Panc1 (cell line): Measurements from ENCODE around the gene ANKEF1. TPM values are rescaled to one million over a fixed set of nuclear protein-coding genes. Genes with fewer than 3 reads are reported as not detected.

Experiments used
- ATAC-seq: fragments of 200-7000 bp; cut with Tn5 transposase; 2 replicates; pipeline ENCODE4 v1.9.1; 2020; ENCODE audit warnings: mild to moderate bottlenecking, moderate library complexity
- BruUV-seq: library from RNA; stranded (reverse); fragments of 400-500 nt; replicated peaks from 2 replicates; lab custom pipeline; 2021; lab: Mats Ljungman, UMichigan
- CTCF ChIA-PET: fragments of 300-600 bp; sonication (Branson Sonifier 250); formaldehyde crosslinking; loops from one replicate; lab custom pipeline; 2022; ENCODE audit warnings: antibody characterized with exemption; lab: Charles Lee
- POLR2A ChIA-PET: fragments of 300-600 bp; sonication (Branson Sonifier 250); formaldehyde crosslinking; loops from one replicate; lab custom pipeline; 2022; ENCODE audit warnings: antibody characterized with exemption; lab: Charles Lee
- DNase-seq: peaks from one replicate; pipeline ENCODE4 v3.0.0-alpha.2; 2010; ENCODE audit warnings: low read depth, low spot score
- H3K27ac ChIP-seq: 2 replicates; pipeline ENCODE4 v1.5.1; 2011; ENCODE audit warnings: mild to moderate bottlenecking, low read length, inconsistent platforms
- H3K27me3 ChIP-seq: fragments of 200-500 bp; sonication (Bioruptor generic); 2 replicates; pipeline ENCODE4 v1.6.0; 2014; ENCODE audit warnings: low read length, inconsistent platforms; ENCODE audit not compliant: control insufficient read depth, insufficient read depth
- H3K36me3 ChIP-seq: fragments of 200-500 bp; sonication (Bioruptor generic); 2 replicates; pipeline ENCODE4 v1.5.1; 2014; ENCODE audit warnings: inconsistent platforms, mild to moderate bottlenecking, low read length, moderate library complexity; ENCODE audit not compliant: control insufficient read depth, insufficient read depth
- H3K4me1 ChIP-seq: 2 replicates; pipeline ENCODE4 v1.5.1; 2011; ENCODE audit warnings: inconsistent platforms, mild to moderate bottlenecking, low read length, moderate library complexity; ENCODE audit not compliant: control insufficient read depth, insufficient read depth
- H3K4me3 ChIP-seq, 2 experiments: 2 replicates each; pipeline ENCODE4 v1.5.1; 2011 to 2012; ENCODE audit warnings: low read depth in 2 of 2, low read length in 2 of 2, mild to moderate bottlenecking in 2 of 2, inconsistent platforms in 1 of 2, moderate library complexity in 1 of 2
- H3K9me3 ChIP-seq: fragments of 200-500 bp; sonication (Bioruptor generic); 2 replicates; pipeline ENCODE4 v1.5.1; 2014; ENCODE audit warnings: low read depth, mild to moderate bottlenecking, inconsistent platforms, low read length, moderate library complexity; ENCODE audit not compliant: control insufficient read depth, insufficient read depth
- POLR2AphosphoS5 ChIP-seq: IDR thresholded peaks from 2 replicates; pipeline ENCODE4 v1.6.1; 2012; ENCODE audit warnings: mild to moderate bottlenecking, low read depth, low read length, moderate library complexity
- SIN3A ChIP-seq: IDR thresholded peaks from 2 replicates; pipeline ENCODE4 v1.6.1; 2012; ENCODE audit warnings: low read depth, mild to moderate bottlenecking, low read length, moderate library complexity, borderline replicate concordance; ENCODE audit not compliant: insufficient read depth
- TCF7L2 ChIP-seq: IDR thresholded peaks from 2 replicates; pipeline ENCODE4 v1.6.1; 2011; ENCODE audit warnings: mild to moderate bottlenecking, low read depth, low read length, inconsistent platforms
- in situ Hi-C: cut with HindIII; loops from 2 replicates; pipeline ENCODE4 v1.10.0; 2016; ENCODE audit warnings: low sequenced_read_pairs, low pct_unique_long_range_greater_than_20kb
- intact Hi-C: fragments of 100-400 bp; cut with micrococcal nuclease; formaldehyde crosslinking; loops from one replicate; pipeline ENCODE4 v1.10.0; 2022; ENCODE audit not compliant: unreplicated experiment
- total RNA-seq: library from RNA; stranded (reverse); gene quantifications from one replicate; pipeline ENCODE4 v1.2.1, GENCODE V29; 2021; ENCODE audit not compliant: unreplicated experiment
- TF ChIP-seq, protein P1 (sequence below), 2 experiments: IDR thresholded peaks; 2 replicates each; pipeline ENCODE4 v1.6.1; 2011 to 2012; ENCODE audit warnings: low read depth in 2 of 2, control low read depth in 1 of 2, low read length in 1 of 2, mild to moderate bottlenecking in 1 of 2, moderate library complexity in 1 of 2; ENCODE audit not compliant: insufficient read depth in 1 of 2
- TF ChIP-seq, protein P2 (sequence below): fragments of 450-650 bp; IDR thresholded peaks from 2 replicates; pipeline ENCODE4 v1.5.1; 2017; ENCODE audit warnings: mild to moderate bottlenecking

ANKEF1 gene
- total RNA-seq, 1 experiment from 2014 or later, result 6.3 TPM

DNA sequence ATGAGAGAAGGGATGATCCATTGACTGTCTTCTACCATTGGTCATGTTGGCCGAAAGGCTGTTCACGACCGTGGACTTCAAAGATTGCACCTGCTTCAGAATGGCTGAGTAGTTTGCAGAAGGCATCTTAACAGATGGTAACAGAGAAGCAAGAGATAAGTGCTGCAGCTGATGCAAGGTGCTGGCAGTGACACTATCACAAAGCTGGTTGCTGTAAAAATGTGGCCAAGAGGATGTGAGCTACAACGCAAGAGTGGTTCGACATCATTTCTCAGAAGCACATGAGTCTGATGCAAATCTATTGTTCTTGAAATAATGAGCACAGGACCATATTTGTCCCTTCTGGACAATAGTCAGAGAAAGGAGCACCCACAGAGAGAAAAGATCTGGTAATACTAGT lies 27.0 kb upstream of the ANKEF1 start:
- H3K36me3 ChIP-seq, result no peaks in the 10 kb centered on the region
- H3K27ac ChIP-seq, result no peak overlapping the region
- no peak overlapping the region for H3K4me3 ChIP-seq
- DNase-seq (no peak), ATAC-seq (no peak)
- H3K9me3 ChIP-seq, result no peaks in the 10 kb centered on the region
- BruUV-seq, result no TSS peak
- CTCF ChIA-PET, result no interaction called here
- H3K4me1 ChIP-seq, result no peaks in the 10 kb centered on the region
- in situ Hi-C loops (no loop called here), intact Hi-C loops (no loop called here)
- POLR2A ChIA-PET, result no interaction called here
- H3K27me3 ChIP-seq, result no peaks in the 10 kb centered on the region
- no peak for TF ChIP-seq TCF7L2
- TF ChIP-seq, protein P1, sequence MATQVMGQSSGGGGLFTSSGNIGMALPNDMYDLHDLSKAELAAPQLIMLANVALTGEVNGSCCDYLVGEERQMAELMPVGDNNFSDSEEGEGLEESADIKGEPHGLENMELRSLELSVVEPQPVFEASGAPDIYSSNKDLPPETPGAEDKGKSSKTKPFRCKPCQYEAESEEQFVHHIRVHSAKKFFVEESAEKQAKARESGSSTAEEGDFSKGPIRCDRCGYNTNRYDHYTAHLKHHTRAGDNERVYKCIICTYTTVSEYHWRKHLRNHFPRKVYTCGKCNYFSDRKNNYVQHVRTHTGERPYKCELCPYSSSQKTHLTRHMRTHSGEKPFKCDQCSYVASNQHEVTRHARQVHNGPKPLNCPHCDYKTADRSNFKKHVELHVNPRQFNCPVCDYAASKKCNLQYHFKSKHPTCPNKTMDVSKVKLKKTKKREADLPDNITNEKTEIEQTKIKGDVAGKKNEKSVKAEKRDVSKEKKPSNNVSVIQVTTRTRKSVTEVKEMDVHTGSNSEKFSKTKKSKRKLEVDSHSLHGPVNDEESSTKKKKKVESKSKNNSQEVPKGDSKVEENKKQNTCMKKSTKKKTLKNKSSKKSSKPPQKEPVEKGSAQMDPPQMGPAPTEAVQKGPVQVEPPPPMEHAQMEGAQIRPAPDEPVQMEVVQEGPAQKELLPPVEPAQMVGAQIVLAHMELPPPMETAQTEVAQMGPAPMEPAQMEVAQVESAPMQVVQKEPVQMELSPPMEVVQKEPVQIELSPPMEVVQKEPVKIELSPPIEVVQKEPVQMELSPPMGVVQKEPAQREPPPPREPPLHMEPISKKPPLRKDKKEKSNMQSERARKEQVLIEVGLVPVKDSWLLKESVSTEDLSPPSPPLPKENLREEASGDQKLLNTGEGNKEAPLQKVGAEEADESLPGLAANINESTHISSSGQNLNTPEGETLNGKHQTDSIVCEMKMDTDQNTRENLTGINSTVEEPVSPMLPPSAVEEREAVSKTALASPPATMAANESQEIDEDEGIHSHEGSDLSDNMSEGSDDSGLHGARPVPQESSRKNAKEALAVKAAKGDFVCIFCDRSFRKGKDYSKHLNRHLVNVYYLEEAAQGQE (IDR thresholded peaks at IDR 0.05; ENCODE audit: insufficient read depth in 1 of 2, low read depth in 2 of 2, low read length in 1 of 2), result no peak
- TF ChIP-seq, protein P2, sequence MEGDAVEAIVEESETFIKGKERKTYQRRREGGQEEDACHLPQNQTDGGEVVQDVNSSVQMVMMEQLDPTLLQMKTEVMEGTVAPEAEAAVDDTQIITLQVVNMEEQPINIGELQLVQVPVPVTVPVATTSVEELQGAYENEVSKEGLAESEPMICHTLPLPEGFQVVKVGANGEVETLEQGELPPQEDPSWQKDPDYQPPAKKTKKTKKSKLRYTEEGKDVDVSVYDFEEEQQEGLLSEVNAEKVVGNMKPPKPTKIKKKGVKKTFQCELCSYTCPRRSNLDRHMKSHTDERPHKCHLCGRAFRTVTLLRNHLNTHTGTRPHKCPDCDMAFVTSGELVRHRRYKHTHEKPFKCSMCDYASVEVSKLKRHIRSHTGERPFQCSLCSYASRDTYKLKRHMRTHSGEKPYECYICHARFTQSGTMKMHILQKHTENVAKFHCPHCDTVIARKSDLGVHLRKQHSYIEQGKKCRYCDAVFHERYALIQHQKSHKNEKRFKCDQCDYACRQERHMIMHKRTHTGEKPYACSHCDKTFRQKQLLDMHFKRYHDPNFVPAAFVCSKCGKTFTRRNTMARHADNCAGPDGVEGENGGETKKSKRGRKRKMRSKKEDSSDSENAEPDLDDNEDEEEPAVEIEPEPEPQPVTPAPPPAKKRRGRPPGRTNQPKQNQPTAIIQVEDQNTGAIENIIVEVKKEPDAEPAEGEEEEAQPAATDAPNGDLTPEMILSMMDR, result no peak
- TF ChIP-seq SIN3A, result no peak
- TF ChIP-seq POLR2AphosphoS5, result no peak

DNA sequence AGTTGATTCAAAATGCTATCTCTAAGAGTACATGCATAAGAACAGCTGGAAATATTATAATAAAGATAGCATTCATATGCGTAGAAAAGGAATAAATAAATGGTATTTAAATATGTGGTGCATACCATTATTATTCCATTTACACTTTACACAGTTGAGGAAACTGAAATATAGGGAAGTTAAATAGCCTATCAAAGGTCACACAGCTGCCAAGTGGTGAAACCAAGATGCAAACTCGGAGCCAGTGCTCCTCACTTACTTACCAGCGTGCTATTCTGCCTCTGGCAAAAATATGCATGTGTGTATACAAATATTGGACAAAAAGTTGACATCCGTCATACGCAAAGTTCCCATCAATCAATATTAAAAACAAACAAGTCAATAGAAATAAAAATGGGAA lies 22.3 kb upstream of the ANKEF1 start:
- no TSS peak for BruUV-seq
- intact Hi-C loops, result no loop called here
- ChIA-PET POLR2A (no interaction called here), CTCF (no interaction called here)
- no peaks in the 10 kb centered on the region for H3K36me3 ChIP-seq
- no peak overlapping the region for H3K4me3 ChIP-seq
- no peak for ATAC-seq
- no peak for DNase-seq
- H3K27me3 ChIP-seq, result no peaks in the 10 kb centered on the region
- in situ Hi-C loops, result no loop called here
- no peak overlapping the region for H3K27ac ChIP-seq
- H3K4me1 ChIP-seq, result no peaks in the 10 kb centered on the region
- TF ChIP-seq SIN3A (no peak), POLR2AphosphoS5 (no peak), TCF7L2 (no peak)
- TF ChIP-seq, protein P2, result no peak
- TF ChIP-seq, protein P1 (IDR thresholded peaks at IDR 0.05; ENCODE audit: insufficient read depth in 1 of 2, low read depth in 2 of 2, low read length in 1 of 2), result no peak
- no peaks in the 10 kb centered on the region for H3K9me3 ChIP-seq
